Stimulated activated CD8-positive, alpha-beta memory T cell treated with anti-CD3 and anti-CD28 coated beads, Interleukin-12 subunit alpha, Interleukin-12 subunit beta, amount 100 ng/mL, for 1 hour (primary cell): Measurements from ENCODE around the gene SLC17A8.
"Not testable (repeated sequence)": the region's sequence is repeated elsewhere in the genome, so short reads cannot be mapped to it uniquely, and the experiment has no call there.

Source experiments
- DNase-seq: peaks from one replicate; pipeline ENCODE4 v3.0.0-alpha.2; 2020; ENCODE audit warnings: low read depth

SLC17A8 gene

DNA sequence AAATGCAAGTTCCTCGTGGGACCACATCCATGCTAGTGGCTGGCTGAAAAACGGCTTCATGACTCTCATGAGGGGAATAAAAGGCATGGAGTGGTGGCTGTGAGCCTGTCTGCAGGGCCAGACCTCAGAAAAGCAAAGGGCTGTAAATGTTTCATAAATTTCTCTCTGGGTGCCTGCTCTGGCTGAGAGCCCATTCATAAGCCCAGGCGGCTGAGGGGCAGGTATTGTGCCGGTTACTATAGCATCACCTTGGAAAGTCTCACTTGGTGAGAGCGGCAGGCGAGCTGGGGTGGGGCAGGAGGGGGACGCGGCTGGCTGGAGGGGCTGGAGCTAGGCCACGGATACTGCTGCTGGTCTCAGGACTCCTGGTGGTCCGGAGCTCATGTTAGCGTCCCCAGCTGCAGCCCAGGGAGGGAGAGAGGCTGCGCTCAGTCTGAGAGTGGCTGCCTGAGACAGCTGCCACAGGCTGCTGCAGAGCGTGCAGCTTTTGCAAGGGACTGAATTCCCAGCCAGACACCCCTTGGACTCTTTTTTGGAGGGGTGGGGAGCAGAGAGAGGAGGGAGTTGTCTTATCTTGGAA, at the start of gene SLC17A8:
Gene SLC17A8, plus strand, starts transcription at position 431 of the 580 bp plus-strand sequence. CDS start 318 bp downstream, outside the sequence.
- DNase-seq: no peak

- DNase-seq: not testable (repeated sequence)
Measured at GRCh38 chr12:100308138-100308537, 48.7 kb upstream of the SLC17A8 start.

DNA sequence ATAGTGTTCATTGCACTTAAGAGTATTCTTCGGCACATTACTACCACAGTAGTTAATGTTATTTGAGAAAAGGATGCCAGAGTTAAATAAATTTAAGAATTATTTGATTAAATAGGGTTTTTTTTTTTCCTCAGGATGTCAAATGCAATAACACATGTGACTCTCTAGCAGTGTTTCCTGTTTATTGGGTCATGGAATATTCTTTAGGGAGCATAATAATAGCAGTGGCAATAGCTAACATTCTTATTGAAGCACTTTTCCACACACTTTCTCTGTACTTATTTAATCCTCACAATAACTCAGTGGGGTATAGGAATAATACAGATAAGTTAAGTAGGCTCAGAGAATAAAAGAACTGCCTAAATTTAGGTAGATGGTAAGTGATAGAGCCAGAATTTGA, 45.6 kb upstream of the SLC17A8 start:
- DNase-seq: no peak

DNA sequence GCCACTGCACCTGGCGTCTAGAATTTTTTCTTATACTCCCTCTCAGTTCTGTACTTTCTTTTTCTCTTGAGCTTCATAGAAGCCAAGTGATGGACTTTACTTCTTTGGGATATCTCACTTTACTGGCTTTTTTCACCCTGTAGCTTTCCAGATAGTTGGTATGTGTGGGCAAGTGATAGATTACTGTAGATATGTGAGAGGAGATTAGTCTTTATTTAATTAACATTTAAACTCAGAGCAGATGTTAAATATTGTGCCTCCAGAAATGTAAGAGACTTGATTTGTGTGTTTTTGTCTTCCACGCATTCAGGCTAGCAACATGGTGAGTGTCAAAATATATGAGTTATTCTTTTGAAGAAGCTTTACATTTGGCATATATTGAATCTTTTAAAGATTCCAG, 39.5 kb upstream of the SLC17A8 start:
- no peak for DNase-seq

DNA sequence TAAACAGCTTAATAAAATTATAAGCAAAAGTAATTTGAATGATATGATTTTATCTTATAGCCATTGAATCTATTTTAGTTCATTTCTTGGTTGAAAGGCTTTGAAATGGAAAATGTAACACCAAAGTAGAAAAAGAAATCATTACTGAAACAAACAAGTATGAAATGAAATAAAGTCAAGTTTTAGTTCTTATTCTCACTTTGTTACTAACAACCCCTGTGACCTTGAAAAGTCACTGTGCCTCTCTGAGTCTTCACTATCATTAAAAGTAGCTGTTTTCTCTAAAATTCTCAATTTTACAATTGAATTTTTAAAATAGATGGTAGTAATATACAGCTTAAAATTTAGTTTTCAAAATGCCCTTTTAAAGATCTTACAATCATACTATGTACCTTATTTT, 32.4 kb upstream of the SLC17A8 start:
- no peak for DNase-seq

- no peak for DNase-seq
Measured at GRCh38 chr12:100326208-100326607, 30.7 kb upstream of the SLC17A8 start.

DNA sequence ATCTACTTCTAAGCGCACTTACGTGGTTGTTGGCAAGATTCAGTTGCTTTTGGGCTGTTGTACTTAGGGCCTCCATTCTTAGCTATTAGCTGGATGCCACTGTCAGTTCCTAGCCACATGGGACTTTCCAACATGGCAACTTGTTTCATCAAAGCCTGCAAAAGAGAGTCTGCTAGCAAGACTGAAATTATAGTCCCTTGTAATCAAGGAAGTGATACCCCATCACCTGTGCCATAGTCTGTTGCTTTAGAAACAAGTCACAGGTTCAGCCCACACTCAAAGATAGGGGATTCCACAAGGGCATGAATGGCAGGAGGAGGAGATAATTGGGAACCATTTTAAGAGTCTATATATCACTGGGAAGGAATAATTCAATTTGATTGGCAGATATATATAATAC, 27.1 kb upstream of the SLC17A8 start:
- no peak for DNase-seq

DNA sequence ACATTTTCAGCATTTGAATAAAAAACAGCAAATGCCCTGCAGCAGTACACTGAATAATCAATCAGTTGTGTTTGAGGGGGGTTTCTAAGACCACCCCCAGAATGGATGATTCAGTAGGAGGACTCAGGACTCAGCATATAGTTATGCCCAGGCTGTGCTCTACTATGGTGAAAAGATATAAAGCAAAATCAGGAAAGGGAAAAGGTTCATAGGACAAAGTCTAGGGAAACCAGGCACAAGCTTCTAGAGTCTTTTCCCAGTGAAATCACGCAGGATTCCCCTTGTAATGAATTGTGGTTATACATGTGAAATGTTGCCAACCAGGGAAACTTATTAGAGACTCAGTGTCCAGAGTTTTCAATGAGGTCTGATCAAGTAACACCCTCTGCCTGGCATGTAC, 25.0 kb upstream of the SLC17A8 start:
- no peak for DNase-seq

- no peak for DNase-seq
Measured at GRCh38 chr12:100332852-100333251, 24.0 kb upstream of the SLC17A8 start.

- no peak for DNase-seq
Measured at GRCh38 chr12:100337299-100337698, 19.6 kb upstream of the SLC17A8 start.

GRCh38 chr12:100337727-100338126, 19.1 kb upstream of the SLC17A8 start:
- no peak for DNase-seq

GRCh38 chr12:100339071-100339470, 17.8 kb upstream of the SLC17A8 start:
- no peak for DNase-seq

GRCh38 chr12:100342897-100343296, 14.0 kb upstream of the SLC17A8 start:
- DNase-seq: not testable (repeated sequence)

GRCh38 chr12:100344351-100344750, 12.5 kb upstream of the SLC17A8 start:
- DNase-seq: not testable (repeated sequence)

GRCh38 chr12:100345020-100345767, 11.7 kb upstream of the SLC17A8 start:
- no peak for DNase-seq

GRCh38 chr12:100346660-100347059, 10.2 kb upstream of the SLC17A8 start:
- DNase-seq: no peak

- DNase-seq: no peak
Measured at GRCh38 chr12:100348657-100349454, 8.0 kb upstream of the SLC17A8 start.

DNA sequence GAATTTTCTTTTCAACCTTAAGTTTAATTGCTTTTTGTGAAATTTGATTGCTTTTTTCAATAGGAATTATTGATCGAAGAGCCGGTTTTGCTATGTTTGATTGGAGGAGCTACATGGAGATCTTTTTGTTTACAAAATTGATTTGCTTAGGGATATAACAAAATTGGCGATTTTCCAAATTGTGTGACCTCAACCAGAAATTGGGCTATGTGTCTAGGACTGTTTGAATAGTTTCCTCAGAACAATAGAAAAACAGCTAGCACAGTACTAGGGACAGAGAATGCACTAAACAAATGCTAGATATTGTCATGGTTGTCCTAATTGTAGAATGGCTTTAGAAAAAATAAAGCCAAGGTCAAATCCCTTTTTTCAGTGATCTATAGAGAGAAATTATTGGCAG, 2.4 kb downstream of the SLC17A8 start:
- DNase-seq: no peak

- no peak for DNase-seq
Measured at GRCh38 chr12:100359822-100360221, 2.9 kb downstream of the SLC17A8 start.

DNA sequence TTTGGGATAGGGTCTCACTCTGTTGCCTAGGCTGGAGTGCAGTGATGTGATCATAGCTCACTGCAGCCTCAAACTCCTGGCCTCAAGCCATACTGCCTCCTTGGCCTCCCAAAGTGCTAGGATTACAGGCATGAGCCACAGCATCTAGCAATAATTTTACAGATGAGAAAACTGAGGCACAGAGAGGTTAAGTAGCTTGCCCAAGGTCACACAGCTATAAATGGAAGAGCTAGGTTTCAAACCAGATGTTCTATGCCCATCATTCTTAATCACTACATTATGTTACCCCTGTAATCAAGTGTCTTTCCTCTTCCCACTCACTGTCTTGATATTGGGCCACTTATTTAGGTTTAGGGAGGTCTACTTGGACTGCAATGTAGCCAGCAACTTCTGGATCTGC, 3.6 kb downstream of the SLC17A8 start:
- DNase-seq: no peak

- DNase-seq: no peak
Measured at GRCh38 chr12:100364324-100364723, 7.5 kb downstream of the SLC17A8 start.

DNA sequence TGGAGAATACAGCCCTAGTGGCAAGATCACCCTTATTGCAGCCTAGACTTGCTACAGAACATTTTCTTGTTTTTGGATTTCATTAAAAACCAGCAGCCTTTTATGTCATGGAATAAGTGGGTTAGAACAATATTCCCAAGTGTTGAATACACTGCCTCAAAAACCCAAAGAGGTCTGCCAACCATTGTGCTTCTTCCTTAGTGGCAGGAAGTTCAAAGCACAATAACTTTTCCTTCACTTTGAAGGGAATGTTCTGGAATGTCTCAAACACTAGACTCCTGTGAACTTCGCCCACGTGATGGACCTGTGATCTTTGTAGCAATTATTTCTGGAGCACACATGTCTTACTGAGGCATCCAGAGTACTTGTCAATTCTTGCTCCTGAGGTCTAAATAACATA, 8.5 kb downstream of the SLC17A8 start:
- DNase-seq: no peak

DNA sequence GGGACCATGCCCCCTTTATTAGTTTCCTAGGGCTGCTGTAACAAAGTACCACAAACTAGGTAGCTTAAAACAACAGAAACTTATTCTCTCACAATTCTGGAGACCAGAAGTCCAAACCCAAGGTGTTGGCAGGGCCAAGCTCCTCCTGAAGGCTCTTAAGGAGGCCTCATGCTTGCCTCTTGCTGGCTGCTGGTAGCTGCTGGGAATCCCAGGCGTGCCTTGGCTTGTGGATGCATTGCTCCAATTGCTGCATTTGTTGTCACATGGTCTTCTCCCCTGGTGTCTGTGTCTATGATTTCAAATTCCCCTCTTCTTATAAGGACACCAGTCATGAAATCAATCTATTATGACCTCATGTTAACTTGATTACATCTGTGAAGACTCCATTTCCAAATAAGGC, 11.2 kb downstream of the SLC17A8 start:
- no peak for DNase-seq
